Keratinocyte (primary cell): ENCODE measurements around the gene LHPP. TPM values are rescaled to one million over a fixed set of nuclear protein-coding genes. Genes with fewer than 3 reads are reported as not detected.

Source experiments
- DNase-seq: peaks from one replicate; pipeline ENCODE4 v3.0.0-alpha.2; 2011; ENCODE audit warnings: low read depth, missing footprints, low spot score
- FAIRE-seq: peaks from 2 replicates; lab custom pipeline; 2011; peaks lifted over from hg19 to GRCh38; lab: Jason Lieb, UNC
- H2AFZ ChIP-seq: 2 replicates; pipeline ENCODE4 v1.6.0; 2012; ENCODE audit warnings: low read length, control low read depth, inconsistent platforms; ENCODE audit not compliant: control insufficient read depth
- H3K27ac ChIP-seq: 2 replicates; pipeline ENCODE4 v1.5.1; 2011; ENCODE audit warnings: low read length; ENCODE audit not compliant: control insufficient read depth, insufficient read depth
- H3K27me3 ChIP-seq: 3 replicates; pipeline ENCODE4 v1.6.0; 2011; ENCODE audit warnings: low read length; ENCODE audit not compliant: control insufficient read depth, insufficient read depth; ENCODE audit errors: extremely low read depth
- H3K36me3 ChIP-seq, 2 experiments: 2 replicates in 1 of 2; 3 replicates in 1 of 2; pipeline ENCODE4 v1.5.1; 2011; ENCODE audit warnings: low read length in 2 of 2, mild to moderate bottlenecking in 1 of 2; ENCODE audit not compliant: control insufficient read depth in 2 of 2, insufficient read depth in 2 of 2; ENCODE audit errors: extremely low read depth in 1 of 2
- H3K4me1 ChIP-seq: 3 replicates; pipeline ENCODE4 v1.5.1; 2011; ENCODE audit warnings: low read length; ENCODE audit not compliant: control insufficient read depth, insufficient read depth; ENCODE audit errors: extremely low read depth
- H3K4me2 ChIP-seq: 3 replicates; pipeline ENCODE4 v1.6.0; 2011; ENCODE audit warnings: low read depth, low read length; ENCODE audit not compliant: control insufficient read depth, insufficient read depth; ENCODE audit errors: extremely low read depth
- H3K4me3 ChIP-seq, 3 experiments: fragments of 200-600 bp in 1 of 3; sonication (generic) in 1 of 3; 2 replicates in 2 of 3; 3 replicates in 1 of 3; pipeline ENCODE4 v1.5.1; 2011 to 2016; ENCODE audit warnings: low read length in 3 of 3, mild to moderate bottlenecking in 3 of 3, control low read depth in 2 of 3, inconsistent platforms in 1 of 3, low read depth in 1 of 3, mixed read lengths in 1 of 3, mixed run types in 1 of 3, moderate library complexity in 1 of 3; ENCODE audit not compliant: control insufficient read depth in 2 of 3, insufficient read depth in 2 of 3; ENCODE audit errors: extremely low read depth in 1 of 3
- H3K79me2 ChIP-seq: 2 replicates; pipeline ENCODE4 v1.6.0; 2012; ENCODE audit warnings: low read length; ENCODE audit not compliant: control insufficient read depth, insufficient read depth
- H3K9ac ChIP-seq: 3 replicates; pipeline ENCODE4 v1.6.0; 2011; ENCODE audit warnings: low read length; ENCODE audit not compliant: control insufficient read depth, insufficient read depth; ENCODE audit errors: extremely low read depth
- H3K9me1 ChIP-seq: 3 replicates; pipeline ENCODE4 v1.6.0; 2011; ENCODE audit warnings: low read length; ENCODE audit not compliant: control insufficient read depth, insufficient read depth; ENCODE audit errors: extremely low read depth
- H3K9me3 ChIP-seq: 2 replicates; pipeline ENCODE4 v1.5.1; 2012; ENCODE audit warnings: low read depth, low read length; ENCODE audit not compliant: control insufficient read depth
- H4K20me1 ChIP-seq: 3 replicates; pipeline ENCODE4 v1.6.0; 2011; ENCODE audit warnings: low read length; ENCODE audit not compliant: control insufficient read depth, insufficient read depth; ENCODE audit errors: extremely low read depth
- EZH2 ChIP-seq: IDR thresholded peaks from one replicate; pipeline ENCODE4 v1.6.1; 2012; ENCODE audit warnings: inconsistent platforms, mild to moderate bottlenecking, low read length, moderate library complexity
- dilution Hi-C: fragments of 300-500 bp; cut with MboI; formaldehyde crosslinking; loops from one replicate; pipeline ENCODE4 v1.7.0; 2020; ENCODE audit warnings: low sequenced_read_pairs; ENCODE audit not compliant: extremely low pct_ligation_motif_present
- polyA plus RNA-seq, 5 experiments: library from polyadenylated mRNA; depleted of rRNA in 3 of 5; stranded (reverse) in 3 of 5; stranded (forward) in 1 of 5; unstranded in 1 of 5; fragments of >200 nt; gene quantifications; 1 replicate in 1 of 5; 2 replicates in 3 of 5; 3 replicates in 1 of 5; pipeline versions ENCODE4 v1.2.1 to v1.2.3, GENCODE V29; 2011 to 2012; ENCODE audit warnings: missing spikeins in 2 of 5, low read depth in 1 of 5, low replicate concordance in 1 of 5
- TF ChIP-seq, protein P1 (sequence below), 3 experiments: IDR thresholded peaks in 1 of 3; conservative IDR thresholded peaks in 1 of 3; optimal IDR thresholded peaks in 1 of 3; 2 replicates in 2 of 3; 3 replicates in 1 of 3; pipeline versions ENCODE3 to v1.5.1; 2011; ENCODE audit warnings: low read length in 3 of 3, mild to moderate bottlenecking in 3 of 3, moderate library complexity in 2 of 3, control low read depth in 1 of 3, inconsistent platforms in 1 of 3; ENCODE audit not compliant: insufficient read depth in 2 of 3; ENCODE audit errors: extremely low read depth in 1 of 3

Gene LHPP
- polyA plus RNA-seq, 1 donor (not counting 4 experiments of a cell fraction or from before 2014, with no cell fraction given) = 13.1 TPM

- dilution Hi-C loops = no loop called here
- Histone ChIP-seq H3K9me3 (no peaks in the 10 kb centered on the region), H2AFZ (no peak overlapping the region), H3K79me2 (no peaks in the 10 kb centered on the region), H3K9ac (no peak overlapping the region), H4K20me1 (no peaks in the 10 kb centered on the region), H3K4me1 (peaks cover 12% of the 10 kb centered on the region), H3K36me3 (no peaks in the 10 kb centered on the region), H3K27ac (no peak overlapping the region), H3K4me2 (no peak overlapping the region), H3K4me3 (no peak overlapping the region), H3K27me3 (no peaks in the 10 kb centered on the region), H3K9me1 (no peaks in the 10 kb centered on the region)
- no peak for FAIRE-seq
- no peak for DNase-seq
- TF ChIP-seq EZH2 = no peak
- TF ChIP-seq, protein P1, sequence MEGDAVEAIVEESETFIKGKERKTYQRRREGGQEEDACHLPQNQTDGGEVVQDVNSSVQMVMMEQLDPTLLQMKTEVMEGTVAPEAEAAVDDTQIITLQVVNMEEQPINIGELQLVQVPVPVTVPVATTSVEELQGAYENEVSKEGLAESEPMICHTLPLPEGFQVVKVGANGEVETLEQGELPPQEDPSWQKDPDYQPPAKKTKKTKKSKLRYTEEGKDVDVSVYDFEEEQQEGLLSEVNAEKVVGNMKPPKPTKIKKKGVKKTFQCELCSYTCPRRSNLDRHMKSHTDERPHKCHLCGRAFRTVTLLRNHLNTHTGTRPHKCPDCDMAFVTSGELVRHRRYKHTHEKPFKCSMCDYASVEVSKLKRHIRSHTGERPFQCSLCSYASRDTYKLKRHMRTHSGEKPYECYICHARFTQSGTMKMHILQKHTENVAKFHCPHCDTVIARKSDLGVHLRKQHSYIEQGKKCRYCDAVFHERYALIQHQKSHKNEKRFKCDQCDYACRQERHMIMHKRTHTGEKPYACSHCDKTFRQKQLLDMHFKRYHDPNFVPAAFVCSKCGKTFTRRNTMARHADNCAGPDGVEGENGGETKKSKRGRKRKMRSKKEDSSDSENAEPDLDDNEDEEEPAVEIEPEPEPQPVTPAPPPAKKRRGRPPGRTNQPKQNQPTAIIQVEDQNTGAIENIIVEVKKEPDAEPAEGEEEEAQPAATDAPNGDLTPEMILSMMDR (optimal IDR thresholded peaks at IDR 0.05 in 1 of 3, IDR thresholded peaks at IDR 0.05 in 1 of 3, conservative IDR thresholded peaks at IDR 0.05 in 1 of 3; ENCODE audit: extremely low read depth in 1 of 3, insufficient read depth in 2 of 3, low read length in 3 of 3) = no peak
These were observed 49.8 kb downstream of the LHPP start for GRCh38 chr10:124511205-124512039.

DNA sequence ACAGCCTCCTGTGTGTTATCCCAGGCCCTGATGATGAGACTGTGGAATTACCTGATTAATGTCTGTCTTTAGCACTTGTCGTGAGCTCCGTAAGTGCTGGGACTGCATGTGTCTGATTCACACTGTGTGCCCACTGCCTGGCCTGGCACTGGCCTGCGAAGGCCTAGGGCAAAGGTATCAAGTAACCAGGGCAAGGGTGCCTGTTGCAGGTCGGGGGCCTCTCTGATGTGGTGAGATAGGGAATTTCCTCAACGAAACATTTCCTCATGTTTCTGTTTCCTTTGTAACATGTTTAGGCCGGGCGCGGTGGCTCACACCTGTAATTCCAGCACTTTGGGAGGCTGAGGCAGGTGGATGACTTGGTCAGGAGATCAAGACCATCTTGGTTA lies 50.4 kb downstream of the LHPP start:
- FAIRE-seq = no peak
- no peak overlapping the region for H3K4me2 ChIP-seq
- H3K27ac ChIP-seq = no peak overlapping the region
- H4K20me1 ChIP-seq = no peaks in the 10 kb centered on the region
- H3K27me3 ChIP-seq = no peaks in the 10 kb centered on the region
- H3K4me3 ChIP-seq = no peak overlapping the region
- no peaks in the 10 kb centered on the region for H3K9me3 ChIP-seq
- peaks cover 12% of the 10 kb centered on the region for H3K4me1 ChIP-seq
- TF ChIP-seq EZH2 = no peak
- TF ChIP-seq, protein P1 (optimal IDR thresholded peaks at IDR 0.05 in 1 of 3, IDR thresholded peaks at IDR 0.05 in 1 of 3, conservative IDR thresholded peaks at IDR 0.05 in 1 of 3; ENCODE audit: extremely low read depth in 1 of 3, insufficient read depth in 2 of 3, low read length in 3 of 3) = no peak
- no peak overlapping the region for H3K9ac ChIP-seq
- H2AFZ ChIP-seq = no peak overlapping the region
- no peaks in the 10 kb centered on the region for H3K36me3 ChIP-seq
- no peak for DNase-seq
- dilution Hi-C loops = no loop called here
- H3K9me1 ChIP-seq = no peaks in the 10 kb centered on the region
- no peaks in the 10 kb centered on the region for H3K79me2 ChIP-seq
